Retinal pigment epithelial cell (primary cell): Measurements from ENCODE around the gene CRLF2.
"Not testable (repeated sequence)": the region's sequence is repeated elsewhere in the genome, so short reads cannot be mapped to it uniquely, and the experiment has no call there.

Source experiments
- DNase-seq: peaks from one replicate; pipeline ENCODE4 v3.0.0-alpha.2; 2010; ENCODE audit warnings: low read depth
- H3K4me3 ChIP-seq: 2 replicates; pipeline ENCODE4 v1.5.1; 2011; ENCODE audit warnings: mild to moderate bottlenecking, low read length, control low read depth, moderate library complexity
- CTCF ChIP-seq: conservative IDR thresholded peaks from 2 replicates; pipeline ENCODE4 v1.5.1; 2011; ENCODE audit warnings: low read depth, low read length, control low read depth, inconsistent platforms

Gene CRLF2

DNA sequence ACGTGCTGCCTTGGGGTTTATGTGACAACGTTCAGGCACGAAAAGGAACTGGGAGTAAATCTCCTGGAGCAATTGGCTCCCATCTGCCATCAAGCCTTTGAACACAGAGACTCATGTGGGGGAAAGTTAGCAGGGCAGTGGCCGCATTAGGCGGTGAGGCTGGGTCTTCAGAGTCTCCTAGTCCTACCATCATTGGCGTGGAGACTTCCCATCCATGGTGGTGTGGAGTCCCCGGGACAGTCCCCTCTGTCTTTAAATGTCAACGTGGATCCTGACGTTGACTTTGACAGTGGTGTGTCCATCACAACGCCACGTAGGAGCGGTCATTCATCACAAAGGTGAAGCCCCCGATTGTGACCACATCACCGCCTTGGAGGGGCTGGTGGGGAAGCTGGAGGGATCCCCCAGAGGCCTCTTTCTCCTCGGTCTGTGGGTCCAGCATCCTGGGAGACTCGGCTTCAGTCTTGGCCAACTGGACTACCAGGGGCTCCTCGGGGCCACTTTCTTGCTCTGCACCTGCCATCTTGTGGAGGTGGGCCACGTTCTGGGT, 21.8 kb downstream of the CRLF2 start:
- H3K4me3 ChIP-seq: no peak overlapping the region
- DNase-seq: no peak
- TF ChIP-seq CTCF: no peak

DNA sequence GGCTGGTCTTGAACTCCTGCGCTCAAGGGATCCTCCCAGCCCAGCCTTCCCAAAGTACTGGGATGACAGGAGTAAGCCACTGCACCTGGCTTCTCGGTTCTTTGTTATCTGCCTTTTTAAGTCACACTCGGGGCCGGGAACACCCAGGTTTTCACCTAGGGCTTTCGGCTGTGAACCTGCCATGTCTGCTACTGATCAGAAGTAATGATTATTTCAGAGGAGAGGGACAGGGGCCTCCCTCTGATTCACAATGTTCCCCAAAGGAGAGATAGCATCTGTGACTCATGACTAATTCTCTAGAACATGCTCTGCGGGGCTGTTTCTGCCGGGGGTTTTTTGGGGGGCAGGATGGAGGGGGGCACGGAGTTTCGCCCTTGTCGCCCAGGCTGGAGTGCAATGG, 26.9 kb downstream of the CRLF2 start:
- DNase-seq: no peak
- H3K4me3 ChIP-seq: no peak overlapping the region
- TF ChIP-seq CTCF: no peak

GRCh38 chrX:1182211-1182610, 30.2 kb downstream of the CRLF2 start:
- H3K4me3 ChIP-seq: no peak overlapping the region
- no peak for TF ChIP-seq CTCF
- DNase-seq: no peak

- not testable (repeated sequence) for DNase-seq, H3K4me3 ChIP-seq
These were observed 30.8 kb downstream of the CRLF2 start for GRCh38 chrX:1181661-1182060.

DNA sequence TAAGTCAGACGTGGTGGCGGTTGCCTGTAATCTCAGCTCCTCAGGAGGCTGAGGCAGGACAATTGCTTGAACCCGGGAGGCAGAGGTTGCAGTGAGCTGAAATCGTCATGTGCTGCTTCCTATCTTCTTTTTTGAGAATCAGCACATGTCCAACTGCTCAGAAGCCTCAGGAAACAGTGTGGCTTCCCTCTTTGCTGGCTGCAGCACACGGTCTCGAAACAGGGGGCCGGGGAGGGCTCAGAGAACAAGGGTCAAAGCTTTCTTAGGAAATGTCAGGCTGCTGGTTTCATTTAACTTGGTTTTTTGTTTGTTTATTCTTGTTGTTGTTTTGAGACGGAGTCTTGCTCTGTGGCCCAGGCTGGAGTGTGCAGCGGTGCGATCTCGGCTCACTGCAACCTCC, 31.3 kb downstream of the CRLF2 start:
- no peak for DNase-seq
- TF ChIP-seq CTCF: no peak
- H3K4me3 ChIP-seq: no peak overlapping the region

DNA sequence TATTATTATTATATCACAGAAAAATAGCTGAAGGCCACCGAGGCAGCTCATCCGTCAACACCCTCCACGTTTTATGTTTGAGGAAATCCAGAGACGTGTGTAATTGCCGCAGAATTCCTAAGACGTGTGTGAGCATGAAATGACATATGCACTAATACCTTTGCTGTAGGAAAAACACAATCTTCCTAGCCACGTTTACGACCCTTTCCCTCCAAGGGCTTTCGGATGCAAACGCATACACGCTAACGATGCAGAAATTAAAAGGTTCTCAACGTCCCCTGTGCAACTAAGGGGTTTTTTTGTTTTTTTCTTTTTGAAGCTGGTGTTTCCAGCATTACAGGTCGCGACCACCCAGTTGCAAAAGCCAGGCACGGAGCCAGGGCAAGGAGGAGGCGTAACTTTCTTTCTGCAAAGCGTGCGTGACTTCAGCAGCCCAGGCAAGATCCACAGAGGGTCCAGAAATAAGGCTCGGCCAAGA, 33.8 kb downstream of the CRLF2 start:
- DNase-seq: no peak
- no peak overlapping the region for H3K4me3 ChIP-seq
- TF ChIP-seq CTCF: no peak

- not testable (repeated sequence) for H3K4me3 ChIP-seq, DNase-seq
These were observed 35.7 kb downstream of the CRLF2 start for GRCh38 chrX:1176531-1177320.

DNA sequence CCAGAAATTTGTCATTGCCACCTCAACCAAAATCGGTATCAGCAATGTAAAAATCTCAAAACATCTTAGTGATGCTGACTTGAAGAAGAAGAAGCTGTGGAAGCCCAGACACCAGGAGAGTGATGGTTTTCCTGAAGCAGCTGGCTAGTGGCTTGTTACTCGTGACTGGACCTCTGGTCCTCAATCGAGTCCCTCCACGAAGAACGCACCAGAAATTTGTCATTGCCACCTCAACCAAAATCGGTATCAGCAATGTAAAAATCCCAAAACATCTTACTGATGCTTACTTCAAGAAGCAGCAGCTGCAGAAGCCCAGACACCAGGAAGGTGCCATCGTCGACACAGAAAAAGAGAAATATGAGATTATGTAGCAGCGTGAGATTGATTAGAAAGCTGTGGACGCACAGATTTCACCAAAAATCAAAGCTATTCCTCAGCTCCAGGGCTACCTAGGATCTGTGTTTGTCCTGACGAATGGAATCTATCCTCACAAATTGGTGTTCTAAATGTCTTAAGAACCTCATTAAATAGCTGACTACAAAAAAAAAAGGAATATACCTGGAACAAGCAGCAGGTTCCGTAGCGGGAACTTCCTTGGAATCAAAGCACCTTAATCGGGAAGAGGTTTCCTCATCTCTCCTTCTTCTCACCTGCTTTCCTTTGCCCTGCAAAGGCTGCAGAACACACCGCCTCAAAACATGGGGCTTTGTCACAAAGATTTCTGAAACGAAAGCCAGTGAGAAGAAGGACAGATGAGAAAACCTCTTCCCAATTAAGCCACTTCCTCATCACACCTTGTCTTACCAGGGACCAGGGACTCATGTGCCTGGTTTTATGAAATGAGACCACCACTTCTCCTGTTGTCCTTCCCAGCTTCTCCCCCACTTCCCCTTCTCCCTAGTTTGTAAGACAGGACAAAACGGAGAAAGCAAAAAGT, 37.6 kb downstream of the CRLF2 start:
- not testable (repeated sequence) for DNase-seq

DNA sequence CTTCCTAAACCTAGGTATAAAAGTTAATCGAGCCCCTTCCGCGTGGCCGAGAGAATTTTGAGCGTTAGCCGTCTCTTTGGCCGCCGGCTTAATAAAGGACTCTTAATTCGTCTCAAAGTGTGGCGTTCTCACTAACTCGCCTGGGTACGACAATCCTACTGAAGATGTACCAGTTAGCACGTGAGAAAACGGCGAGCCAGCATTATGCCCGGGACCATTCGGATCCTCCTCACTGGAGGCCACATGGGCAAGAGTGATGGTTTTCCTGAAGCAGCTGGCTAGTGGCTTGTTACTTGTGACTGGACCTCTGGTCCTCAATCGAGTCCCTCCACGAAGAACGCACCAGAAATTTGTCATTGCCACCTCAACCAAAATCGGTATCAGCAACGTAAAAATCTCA, 39.0 kb downstream of the CRLF2 start:
- DNase-seq, H3K4me3 ChIP-seq: not testable (repeated sequence)

More for the DNA sequence above, 37.6 kb downstream of the CRLF2 start:
- H3K4me3 ChIP-seq: not testable (repeated sequence)
